Neural cell (in vitro differentiated cells): Measurements from ENCODE around the gene ZFP36L2.

Experiments used
- EP300 ChIP-seq: fragments of 450-650 bp; conservative IDR thresholded peaks from 2 replicates; pipeline ENCODE4 v1.6.1; 2014; ENCODE audit warnings: antibody characterized with exemption, mild to moderate bottlenecking, moderate library complexity; ENCODE audit not compliant: poor library complexity, severe bottlenecking
- EZH2 ChIP-seq: fragments of 200-600, 300-800 bp; shearing (Covaris generic), sonication (generic); IDR thresholded peaks from 2 replicates; pipeline ENCODE4 v1.6.1; 2014; ENCODE audit warnings: antibody characterized with exemption, low read length, borderline replicate concordance, mild to moderate bottlenecking; ENCODE audit not compliant: insufficient read depth, poor library complexity, severe bottlenecking
- POLR2AphosphoS5 ChIP-seq: IDR thresholded peaks from 2 replicates; pipeline ENCODE4 v1.6.1; 2012
- RAD21 ChIP-seq: fragments of 450-650 bp; conservative IDR thresholded peaks from 2 replicates; pipeline ENCODE4 v1.6.1; 2014; ENCODE audit warnings: antibody characterized with exemption, mild to moderate bottlenecking, moderate library complexity
- TAF1 ChIP-seq: IDR thresholded peaks from 2 replicates; pipeline ENCODE4 v1.6.1; 2012; ENCODE audit warnings: low read depth
- TF ChIP-seq, protein P1 (sequence below): fragments of 450-650 bp; IDR thresholded peaks from 2 replicates; pipeline ENCODE4 v1.5.1; 2014; ENCODE audit warnings: antibody characterized with exemption, mild to moderate bottlenecking, moderate library complexity; ENCODE audit not compliant: poor library complexity, severe bottlenecking
- TF ChIP-seq, protein P2 (sequence below): IDR thresholded peaks from 2 replicates; pipeline ENCODE4 v1.6.1; 2012; ENCODE audit warnings: borderline replicate concordance

DNA sequence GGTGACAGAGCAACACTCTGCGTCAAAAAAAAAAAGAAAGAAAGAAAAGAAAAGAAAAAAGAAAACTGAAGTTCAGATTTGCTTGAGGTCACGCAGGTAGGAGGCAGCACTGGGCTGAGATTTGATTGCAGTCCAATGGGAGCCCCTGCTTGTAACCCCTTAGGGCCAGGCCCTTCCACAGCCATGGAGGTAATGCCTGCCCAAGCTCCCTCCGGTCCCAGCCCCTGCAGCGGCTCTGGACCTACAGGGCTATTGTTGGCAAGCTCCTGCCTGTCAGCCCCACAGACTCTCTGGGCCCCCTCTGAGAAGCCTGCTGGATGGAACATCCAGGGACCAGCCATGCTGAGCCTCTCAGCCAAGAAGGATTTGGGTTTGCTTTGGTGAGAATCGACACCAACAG is 12.2 kb downstream of the ZFP36L2 start:
- TF ChIP-seq RAD21 (no peak), EZH2 (no peak), POLR2AphosphoS5 (no peak), EP300 (no peak), TAF1 (no peak)
- TF ChIP-seq, protein P1, sequence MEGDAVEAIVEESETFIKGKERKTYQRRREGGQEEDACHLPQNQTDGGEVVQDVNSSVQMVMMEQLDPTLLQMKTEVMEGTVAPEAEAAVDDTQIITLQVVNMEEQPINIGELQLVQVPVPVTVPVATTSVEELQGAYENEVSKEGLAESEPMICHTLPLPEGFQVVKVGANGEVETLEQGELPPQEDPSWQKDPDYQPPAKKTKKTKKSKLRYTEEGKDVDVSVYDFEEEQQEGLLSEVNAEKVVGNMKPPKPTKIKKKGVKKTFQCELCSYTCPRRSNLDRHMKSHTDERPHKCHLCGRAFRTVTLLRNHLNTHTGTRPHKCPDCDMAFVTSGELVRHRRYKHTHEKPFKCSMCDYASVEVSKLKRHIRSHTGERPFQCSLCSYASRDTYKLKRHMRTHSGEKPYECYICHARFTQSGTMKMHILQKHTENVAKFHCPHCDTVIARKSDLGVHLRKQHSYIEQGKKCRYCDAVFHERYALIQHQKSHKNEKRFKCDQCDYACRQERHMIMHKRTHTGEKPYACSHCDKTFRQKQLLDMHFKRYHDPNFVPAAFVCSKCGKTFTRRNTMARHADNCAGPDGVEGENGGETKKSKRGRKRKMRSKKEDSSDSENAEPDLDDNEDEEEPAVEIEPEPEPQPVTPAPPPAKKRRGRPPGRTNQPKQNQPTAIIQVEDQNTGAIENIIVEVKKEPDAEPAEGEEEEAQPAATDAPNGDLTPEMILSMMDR: no peak
- TF ChIP-seq, protein P2, sequence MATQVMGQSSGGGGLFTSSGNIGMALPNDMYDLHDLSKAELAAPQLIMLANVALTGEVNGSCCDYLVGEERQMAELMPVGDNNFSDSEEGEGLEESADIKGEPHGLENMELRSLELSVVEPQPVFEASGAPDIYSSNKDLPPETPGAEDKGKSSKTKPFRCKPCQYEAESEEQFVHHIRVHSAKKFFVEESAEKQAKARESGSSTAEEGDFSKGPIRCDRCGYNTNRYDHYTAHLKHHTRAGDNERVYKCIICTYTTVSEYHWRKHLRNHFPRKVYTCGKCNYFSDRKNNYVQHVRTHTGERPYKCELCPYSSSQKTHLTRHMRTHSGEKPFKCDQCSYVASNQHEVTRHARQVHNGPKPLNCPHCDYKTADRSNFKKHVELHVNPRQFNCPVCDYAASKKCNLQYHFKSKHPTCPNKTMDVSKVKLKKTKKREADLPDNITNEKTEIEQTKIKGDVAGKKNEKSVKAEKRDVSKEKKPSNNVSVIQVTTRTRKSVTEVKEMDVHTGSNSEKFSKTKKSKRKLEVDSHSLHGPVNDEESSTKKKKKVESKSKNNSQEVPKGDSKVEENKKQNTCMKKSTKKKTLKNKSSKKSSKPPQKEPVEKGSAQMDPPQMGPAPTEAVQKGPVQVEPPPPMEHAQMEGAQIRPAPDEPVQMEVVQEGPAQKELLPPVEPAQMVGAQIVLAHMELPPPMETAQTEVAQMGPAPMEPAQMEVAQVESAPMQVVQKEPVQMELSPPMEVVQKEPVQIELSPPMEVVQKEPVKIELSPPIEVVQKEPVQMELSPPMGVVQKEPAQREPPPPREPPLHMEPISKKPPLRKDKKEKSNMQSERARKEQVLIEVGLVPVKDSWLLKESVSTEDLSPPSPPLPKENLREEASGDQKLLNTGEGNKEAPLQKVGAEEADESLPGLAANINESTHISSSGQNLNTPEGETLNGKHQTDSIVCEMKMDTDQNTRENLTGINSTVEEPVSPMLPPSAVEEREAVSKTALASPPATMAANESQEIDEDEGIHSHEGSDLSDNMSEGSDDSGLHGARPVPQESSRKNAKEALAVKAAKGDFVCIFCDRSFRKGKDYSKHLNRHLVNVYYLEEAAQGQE: no peak
